T-helper 1 cell (primary cell): ENCODE measurements around the gene PIK3CD.
"Not testable (repeated sequence)": the region's sequence is repeated elsewhere in the genome, so short reads cannot be mapped to it uniquely, and the experiment has no call there.

Experiments used
- DNase-seq, 5 donors: peaks; one replicate each; pipeline ENCODE4 v3.0.0-alpha.2; 2012 to 2020

Gene PIK3CD

DNA sequence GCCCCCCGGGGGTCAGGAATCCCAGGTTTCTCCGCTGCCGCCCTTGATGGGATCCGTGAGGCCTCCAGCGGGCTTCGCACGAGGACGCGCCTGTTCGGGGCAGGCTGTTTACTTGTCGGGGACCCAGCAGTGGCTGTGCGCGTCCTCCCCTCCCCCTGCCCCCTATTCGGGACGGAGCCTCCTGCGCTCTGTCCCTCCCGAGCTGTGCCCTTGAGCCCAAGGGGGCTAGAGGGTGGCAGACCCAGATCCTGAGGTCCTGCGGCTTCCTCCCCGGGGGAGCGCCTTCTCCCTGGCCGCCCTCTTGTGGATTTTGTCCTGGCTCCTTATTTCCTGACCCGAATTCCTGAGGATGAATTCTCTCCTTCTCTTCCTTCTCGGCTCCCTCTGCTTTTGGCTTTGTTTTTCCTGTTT lies 38.4 kb downstream of the PIK3CD start:
- no peak for DNase-seq

- DNase-seq = no peak
Observed at GRCh38 chr1:9690440-9691107, 39.0 kb downstream of the PIK3CD start.

- no peak for DNase-seq
Observed at GRCh38 chr1:9691108-9691445, 39.5 kb downstream of the PIK3CD start.

GRCh38 chr1:9691691-9692090 lies 40.2 kb downstream of the PIK3CD start:
- no peak for DNase-seq

DNA sequence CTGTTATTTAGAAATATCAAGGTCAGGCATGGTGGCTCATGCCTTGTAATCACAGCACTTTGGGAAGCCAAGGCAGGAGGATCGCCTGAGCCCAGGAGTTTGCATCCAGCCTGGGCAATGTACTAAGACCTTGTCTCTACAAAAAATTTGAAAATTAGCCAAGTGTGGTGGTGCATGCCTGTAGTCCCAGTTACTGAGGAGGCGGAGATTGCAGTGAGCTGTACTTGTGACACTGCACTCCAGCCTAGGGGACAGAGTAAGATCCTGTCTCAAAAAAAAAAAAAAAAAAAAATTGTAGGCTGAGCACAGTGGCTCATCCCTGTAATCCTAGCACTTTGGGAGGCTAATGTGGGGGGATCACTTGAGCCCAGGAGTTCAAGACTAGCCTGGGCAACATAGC lies 45.3 kb downstream of the PIK3CD start:
- DNase-seq = no peak

DNA sequence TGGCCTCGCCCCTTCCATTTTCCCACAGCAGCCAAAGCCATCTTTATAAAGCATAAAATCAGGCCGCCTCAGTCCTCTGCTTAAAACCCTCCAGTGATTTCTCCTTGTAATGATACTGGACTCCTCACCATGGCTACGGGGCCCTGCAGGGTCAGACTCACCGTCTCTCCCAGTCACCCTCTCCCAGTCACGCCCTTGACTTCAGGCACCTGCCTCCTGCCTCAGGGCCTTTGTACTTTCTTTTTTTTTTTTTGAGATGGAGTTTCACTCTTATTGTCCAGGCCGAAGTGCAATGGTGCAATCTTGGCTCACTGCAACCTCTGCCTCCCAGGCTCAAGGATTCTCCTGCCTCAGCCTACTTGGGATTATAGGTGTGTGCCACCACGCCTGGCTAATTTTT lies 47.8 kb downstream of the PIK3CD start:
- no peak for DNase-seq

DNA sequence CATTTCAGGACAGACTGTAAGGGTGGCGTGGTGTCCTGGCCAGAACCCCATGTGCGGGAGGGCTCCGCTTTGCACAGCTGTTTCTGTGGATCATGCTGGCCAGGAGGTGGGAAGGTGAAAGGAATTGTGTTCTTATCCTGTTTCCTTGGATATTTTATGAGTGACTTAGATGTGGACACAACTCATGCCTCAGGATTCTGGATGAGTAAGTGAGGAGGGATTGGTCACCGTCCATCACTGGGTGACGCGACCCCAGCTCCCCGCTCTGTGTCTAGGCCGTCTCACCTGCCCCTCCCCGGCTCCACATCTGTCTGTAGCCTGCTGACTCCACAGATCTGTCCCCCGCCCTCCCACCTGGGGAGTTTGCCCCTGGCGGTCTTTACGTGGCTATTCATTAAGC lies 48.8 kb downstream of the PIK3CD start:
- no peak for DNase-seq

- DNase-seq = no peak
Observed at GRCh38 chr1:9701665-9702064, 50.1 kb downstream of the PIK3CD start.

GRCh38 chr1:9703165-9703509 lies 51.6 kb downstream of the PIK3CD start:
- no peak for DNase-seq

- DNase-seq = no peak
Observed at GRCh38 chr1:9703681-9704080, 52.1 kb downstream of the PIK3CD start.

DNA sequence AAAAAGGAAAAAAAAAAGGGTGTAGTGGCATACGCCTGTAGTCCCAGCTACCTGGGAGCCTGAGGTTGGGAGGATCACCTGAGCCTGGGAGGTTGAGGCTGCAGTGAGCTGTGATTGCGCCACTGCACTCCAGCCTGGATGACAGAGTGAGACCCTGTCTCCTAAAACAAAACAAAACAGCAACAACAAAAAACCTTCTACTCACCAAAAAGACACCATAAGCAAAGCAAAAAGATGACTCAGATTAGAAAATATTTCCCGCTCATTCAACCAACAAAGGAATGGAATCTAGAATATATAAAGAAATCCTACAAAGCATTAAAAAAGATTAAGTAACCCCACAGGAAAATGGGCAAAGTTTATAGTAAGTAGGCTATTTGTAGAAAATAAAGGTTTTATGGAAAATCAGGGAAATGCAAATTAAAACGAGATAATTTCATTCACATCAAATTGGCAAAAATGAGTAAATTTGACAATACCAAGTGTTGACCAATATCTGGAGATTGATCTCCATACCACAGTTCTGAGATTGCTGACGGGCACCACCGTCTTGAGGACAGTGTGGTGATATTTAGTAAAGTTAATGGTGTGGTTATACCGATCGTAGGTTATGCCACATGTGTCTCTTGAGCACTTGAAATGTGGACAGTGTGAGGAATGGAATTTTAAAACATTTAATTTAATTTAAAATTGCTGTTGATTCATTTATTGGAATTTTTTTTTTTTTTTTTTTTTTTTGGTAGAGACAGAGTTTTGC lies 54.0 kb downstream of the PIK3CD start:
- no peak for DNase-seq

DNA sequence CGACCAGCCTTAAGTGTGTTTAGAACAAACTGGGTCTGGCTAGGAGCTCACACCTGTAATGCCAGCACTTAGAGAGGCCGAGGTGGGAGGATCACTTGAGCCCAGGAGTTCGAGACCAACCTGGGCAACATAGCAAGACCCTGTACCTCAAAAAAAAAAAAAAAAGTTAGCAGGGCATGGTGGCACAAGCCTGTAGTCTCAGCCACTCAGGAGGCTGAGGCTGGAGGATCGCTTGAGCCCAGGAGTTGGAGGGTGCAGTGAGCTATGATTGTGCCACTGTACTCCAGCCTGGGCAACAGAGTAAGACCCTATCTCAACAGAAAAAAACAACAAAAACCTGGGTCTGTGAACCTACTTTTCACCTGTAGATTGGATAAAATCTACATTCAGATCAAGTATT lies 54.6 kb downstream of the PIK3CD start:
- DNase-seq = no peak

DNA sequence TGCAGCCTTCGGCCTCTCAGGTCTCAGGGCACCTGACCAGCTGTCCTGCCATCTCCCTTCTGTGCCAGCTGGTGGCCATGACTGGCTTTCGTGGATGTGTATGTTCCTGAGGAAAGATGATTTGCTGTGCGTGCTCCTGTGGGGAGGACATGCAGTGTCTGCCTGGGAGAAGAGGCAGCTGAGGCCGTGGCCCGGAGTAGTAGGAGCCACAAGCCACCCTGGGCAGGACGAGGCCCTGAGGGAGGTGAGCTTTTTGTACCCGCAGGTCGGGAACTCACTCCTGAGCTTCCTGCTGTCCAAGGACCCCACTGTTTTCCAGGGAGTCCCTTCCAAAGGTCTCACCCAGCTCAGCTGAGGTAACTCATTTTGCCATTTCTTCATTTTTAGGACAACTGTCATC lies 58.5 kb downstream of the PIK3CD start:
- no peak for DNase-seq

DNA sequence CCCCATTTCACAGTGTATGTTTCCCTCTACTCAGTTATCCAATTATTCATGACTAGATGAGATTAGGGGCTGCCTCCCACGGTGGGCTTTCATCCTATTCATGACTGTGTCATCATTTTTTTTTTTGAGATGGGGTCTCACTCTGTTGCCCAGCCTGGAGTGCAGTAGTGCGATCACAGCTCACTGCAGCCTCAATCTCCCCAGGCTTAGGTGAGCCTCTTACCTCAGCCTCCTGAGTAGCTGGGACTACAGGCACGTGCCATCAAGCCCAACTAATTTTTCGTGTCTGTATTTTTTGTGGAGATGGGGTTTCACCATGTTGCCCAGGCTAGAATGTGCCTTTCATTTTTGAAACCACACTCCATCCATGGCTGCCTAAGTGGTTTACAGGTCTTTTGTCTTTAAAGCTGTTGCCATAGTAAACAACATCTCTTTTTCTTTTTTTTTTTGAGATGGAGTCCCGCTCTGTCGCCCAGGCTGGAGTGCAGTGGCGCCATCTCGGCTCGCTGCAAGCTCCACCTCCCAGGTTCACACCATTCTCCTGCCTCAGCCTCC lies 60.0 kb downstream of the PIK3CD start:
- no peak for DNase-seq

GRCh38 chr1:9712767-9713166 lies 61.2 kb downstream of the PIK3CD start:
- not testable (repeated sequence) for DNase-seq

DNA sequence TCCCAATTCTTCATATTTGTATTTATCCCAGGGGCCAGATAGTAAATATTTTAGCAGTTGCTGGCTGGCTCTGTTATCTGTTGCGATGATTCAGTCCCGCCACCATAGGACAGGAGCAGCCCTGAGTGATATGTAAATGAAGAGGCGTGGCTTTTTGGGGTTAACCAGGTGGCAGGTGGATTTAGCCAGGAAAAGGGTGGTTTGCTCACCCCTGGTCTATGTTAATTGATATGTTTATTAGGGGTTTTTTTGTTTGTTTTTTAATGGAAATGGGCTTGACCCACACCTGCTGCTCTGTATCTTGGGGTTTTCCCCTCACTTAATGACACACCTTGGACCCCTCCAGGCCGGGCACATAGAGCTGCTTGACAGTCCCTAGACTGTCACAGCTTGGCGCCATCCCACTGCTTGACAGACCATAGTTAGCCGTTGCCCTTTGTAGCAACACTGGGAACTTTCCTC lies 62.8 kb downstream of the PIK3CD start:
- DNase-seq = peak in 2 of 5 donors; percentile 38 to 43

GRCh38 chr1:9715536-9716226 lies 64.2 kb downstream of the PIK3CD start:
- DNase-seq = peak in 3 of 5 donors; percentile 50 to 76 (median 63)

DNA sequence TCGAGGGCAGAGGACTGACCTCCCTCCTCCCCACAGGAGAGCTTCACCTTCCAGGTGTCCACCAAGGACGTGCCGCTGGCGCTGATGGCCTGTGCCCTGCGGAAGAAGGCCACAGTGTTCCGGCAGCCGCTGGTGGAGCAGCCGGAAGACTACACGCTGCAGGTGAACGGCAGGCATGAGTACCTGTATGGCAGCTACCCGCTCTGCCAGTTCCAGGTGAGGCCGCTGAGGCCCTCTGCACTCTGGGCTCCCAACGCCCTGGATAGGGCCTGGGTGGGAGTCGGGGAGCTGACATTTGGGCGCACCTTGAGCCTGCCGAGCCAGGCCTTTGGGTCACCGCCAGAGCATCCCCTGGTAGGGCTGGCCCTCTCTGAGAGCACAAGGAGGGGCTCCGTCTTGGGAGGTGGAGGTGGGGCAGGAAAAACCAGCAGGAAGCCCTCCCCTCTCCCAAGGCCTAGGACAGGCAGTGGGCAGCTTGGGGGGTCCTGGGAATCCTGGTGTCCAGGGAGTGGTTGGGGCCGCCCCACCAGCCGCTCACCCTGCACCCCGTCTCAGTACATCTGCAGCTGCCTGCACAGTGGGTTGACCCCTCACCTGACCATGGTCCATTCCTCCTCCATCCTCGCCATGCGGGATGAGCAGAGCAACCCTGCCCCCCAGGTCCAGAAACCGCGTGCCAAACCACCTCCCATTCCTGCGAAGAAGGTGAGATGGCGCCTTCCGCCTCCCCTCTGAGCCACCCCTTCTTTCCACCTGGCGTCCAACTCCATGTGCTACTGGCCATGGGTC lies 65.1 kb downstream of the PIK3CD start:
- no peak for DNase-seq

DNA sequence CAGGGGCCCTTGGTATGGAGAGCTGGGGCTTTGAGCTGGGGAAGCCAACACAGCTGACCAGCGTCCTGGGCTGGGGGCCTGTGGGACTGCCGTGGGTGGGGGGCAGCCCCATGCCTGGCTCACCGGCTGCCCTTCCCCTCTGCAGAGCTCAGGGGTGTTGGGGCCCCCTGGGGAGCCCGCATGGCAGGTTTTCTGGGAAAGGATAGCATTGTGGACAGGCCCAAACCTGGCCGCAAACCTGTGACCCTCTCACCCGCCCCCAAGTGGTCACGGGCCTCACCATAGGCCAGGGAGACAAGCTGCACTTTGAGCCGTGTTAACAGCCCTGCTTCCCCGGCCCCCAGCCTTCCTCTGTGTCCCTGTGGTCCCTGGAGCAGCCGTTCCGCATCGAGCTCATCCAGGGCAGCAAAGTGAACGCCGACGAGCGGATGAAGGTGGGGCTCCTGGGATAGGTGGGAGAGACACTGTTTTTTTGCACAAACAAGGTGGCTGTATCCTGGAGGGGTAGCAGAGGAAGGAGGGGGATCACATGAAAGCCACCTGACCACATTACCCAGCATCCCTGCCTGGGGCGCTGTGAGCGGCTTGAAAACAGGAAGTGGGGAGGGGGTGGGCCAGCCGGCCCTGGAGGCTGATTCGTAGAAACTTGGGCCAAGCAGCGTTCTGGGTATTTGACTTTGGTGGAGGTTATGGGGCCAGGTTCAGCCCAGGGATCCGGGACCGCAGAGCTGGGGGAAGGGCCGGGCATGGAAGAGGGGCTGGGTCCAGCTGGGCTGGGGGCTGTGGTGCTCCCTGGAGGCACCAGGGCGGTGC lies 65.9 kb downstream of the PIK3CD start:
- peak; percentile 72 to 96 (median 81) for DNase-seq

- no peak for DNase-seq
Observed at GRCh38 chr1:9718006-9718680, 66.6 kb downstream of the PIK3CD start.

DNA sequence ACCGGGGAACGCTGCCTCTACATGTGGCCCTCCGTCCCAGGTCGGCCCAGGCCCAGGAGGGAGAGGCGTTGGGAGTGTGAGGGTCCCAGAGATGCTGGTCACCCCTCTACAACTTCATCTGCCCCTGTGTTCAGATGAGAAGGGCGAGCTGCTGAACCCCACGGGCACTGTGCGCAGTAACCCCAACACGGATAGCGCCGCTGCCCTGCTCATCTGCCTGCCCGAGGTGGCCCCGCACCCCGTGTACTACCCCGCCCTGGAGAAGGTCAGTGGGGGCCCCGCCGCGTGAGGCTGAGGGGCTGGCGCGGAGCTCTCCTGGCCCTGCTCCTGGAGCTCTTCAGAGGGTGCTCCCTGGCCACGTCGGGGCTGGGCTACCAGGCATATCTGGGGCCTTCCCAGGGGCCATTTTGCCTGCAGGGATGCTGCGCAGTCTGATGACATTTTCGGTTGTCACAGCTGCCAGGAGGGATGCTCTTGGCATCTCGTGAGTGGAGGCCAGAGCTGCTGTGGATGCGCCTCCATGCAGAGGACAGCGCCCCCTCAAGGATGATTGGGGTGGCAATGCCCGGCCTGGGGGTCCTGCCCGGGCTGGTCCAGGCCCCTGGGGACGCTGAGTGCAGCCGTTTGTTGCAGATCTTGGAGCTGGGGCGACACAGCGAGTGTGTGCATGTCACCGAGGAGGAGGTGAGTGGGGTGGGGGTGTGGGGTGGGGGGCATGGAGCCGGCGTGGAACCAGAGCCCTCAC lies 68.6 kb downstream of the PIK3CD start:
- no peak for DNase-seq
